SH-SY5Y (cell line): ENCODE data around the gene B3GAT3.

Source experiments
- GATA2 ChIP-seq: IDR thresholded peaks from 2 replicates; pipeline ENCODE4 v1.6.1; 2011; ENCODE audit warnings: mild to moderate bottlenecking, low read depth, low read length
- GATA3 ChIP-seq: IDR thresholded peaks from 2 replicates; pipeline ENCODE4 v1.6.1; 2011; ENCODE audit warnings: low read depth, mild to moderate bottlenecking, low read length, moderate library complexity

B3GAT3 gene

DNA sequence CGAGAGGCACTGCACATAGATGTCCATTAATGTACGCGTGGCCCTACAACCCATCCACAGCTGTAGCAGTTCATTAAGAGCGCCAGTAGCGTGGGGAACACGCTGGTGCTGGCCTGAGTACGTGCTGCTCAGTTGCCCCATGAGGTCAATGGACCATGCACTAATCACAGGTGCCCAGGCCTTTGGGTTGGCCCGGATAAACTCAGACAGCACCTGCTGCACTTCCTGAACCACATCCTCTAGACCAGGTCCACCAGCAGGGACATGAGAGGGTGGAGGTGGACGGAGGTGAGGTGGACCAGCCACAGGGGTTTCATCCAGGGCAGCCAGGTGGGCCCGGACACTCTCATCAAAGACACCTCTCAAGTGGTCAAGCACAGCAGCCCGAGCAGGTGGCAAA is 27.7 kb upstream of the B3GAT3 start:
- TF ChIP-seq GATA3 (no peak), GATA2 (no peak)

DNA sequence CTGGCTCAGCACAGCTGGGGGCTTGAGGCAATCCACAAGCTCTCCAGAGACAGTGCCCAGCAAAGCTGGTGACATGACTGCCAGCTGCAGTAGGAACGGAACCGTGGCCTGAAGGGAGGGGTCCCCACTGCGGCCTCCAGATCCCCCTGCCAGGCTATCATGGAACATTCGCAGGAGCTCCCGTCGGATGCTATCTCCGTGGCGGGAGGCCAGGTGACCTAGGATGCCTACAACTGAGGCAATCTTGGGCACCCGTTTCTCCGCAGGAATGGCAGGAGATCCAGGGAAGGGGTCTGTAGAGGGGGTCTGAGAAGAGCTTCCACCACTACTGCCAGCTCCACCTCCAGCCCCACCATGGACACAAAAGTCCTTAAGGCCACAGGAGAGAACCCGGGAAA is 27.2 kb upstream of the B3GAT3 start:
- no peak for TF ChIP-seq GATA3
- no peak for TF ChIP-seq GATA2

DNA sequence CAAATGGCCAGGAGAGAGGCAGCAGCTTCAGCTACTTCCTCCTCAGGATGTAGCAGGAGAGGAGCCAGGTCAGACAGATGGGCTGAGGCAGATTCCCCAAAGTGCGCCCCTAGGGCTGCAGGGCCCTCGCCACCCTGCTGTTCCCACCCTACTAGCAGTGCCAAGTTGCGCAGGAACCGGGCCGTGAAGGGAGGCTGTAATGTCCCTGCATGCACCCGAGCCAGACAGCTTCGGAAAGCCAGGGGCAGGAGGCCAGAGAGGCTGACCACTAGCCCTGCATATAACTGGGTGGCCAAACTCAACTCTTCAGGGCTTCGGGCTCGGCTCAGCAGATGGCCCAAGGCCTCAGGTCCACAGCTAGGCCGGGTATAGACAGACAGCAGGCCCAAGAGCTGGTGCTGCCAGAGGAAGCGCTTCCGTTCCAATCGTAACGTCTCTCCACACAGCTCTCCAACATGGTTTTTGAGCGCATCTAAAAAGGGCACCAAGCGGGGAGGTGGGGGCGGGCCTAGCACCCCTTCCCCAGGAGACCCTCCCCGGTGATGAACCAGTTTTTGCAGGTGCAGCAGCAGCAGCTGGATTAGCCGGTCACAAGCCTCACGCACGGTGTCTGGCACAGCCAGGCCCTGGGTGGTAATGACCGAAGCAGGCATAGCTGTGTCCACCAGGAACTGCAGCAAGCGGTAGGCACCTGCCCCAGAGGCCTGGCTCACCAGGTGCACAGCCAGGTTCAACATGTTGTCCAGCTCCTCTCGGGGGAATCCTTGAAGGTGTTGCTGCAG is 26.6 kb upstream of the B3GAT3 start:
- no peak for TF ChIP-seq GATA2

DNA sequence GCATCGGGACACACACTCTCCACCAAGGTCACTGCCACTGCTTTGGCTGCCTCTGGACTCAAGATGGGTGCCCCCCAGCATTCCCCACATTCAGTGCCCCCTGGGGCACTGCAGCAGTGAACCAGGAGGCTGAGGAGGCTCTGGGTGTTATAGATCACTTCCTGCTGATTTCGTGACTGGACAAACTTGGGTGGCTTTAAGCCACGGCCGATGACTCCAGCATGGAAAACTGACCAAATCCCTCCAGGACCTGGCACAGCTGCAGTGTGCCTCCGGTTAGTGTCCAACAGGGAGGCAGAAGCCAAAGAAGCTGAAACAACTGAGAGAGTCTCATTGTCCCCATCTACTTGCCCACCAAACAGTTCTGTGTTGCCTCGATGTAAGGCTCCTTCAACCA is 25.8 kb upstream of the B3GAT3 start:
- no peak for TF ChIP-seq GATA3
- no peak for TF ChIP-seq GATA2

DNA sequence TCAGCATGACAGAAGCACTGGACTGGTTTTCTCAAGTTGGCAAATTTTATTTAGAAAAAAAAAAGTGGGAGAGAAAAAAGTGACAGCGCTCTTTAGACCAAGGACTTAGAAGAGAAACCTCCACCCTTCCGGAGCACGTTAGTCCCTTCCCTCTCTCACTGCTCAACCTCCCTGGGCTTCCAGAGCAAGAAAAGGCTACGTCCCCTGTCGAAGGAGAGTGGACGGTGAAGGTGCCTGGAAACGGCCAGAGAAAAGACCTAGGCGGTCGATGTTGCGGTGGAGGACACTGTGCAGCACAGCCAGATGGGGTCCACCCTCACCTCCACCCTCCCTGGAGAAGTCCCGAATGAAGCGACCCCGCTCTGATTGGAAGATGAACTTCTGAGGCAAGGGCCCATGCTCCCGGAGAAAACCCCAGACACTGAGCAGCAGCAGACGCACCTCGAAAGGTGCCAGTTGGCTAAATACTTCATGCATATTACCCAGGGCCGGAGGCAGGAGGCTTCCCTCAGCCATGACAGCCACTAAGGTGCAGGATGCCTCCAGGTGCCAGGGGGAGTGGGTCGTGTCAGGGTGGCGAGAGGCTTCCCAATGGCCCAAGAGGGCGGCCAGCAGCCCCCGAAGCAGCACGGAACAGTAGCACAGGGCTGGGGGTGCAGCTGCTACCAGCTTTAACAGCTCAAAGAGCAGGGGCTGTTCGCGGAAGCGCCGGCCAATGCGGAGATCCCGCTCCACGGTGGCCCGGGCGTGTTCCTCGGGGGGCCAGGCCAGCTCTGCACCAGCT is 25.2 kb upstream of the B3GAT3 start:
- TF ChIP-seq GATA3, result no peak

DNA sequence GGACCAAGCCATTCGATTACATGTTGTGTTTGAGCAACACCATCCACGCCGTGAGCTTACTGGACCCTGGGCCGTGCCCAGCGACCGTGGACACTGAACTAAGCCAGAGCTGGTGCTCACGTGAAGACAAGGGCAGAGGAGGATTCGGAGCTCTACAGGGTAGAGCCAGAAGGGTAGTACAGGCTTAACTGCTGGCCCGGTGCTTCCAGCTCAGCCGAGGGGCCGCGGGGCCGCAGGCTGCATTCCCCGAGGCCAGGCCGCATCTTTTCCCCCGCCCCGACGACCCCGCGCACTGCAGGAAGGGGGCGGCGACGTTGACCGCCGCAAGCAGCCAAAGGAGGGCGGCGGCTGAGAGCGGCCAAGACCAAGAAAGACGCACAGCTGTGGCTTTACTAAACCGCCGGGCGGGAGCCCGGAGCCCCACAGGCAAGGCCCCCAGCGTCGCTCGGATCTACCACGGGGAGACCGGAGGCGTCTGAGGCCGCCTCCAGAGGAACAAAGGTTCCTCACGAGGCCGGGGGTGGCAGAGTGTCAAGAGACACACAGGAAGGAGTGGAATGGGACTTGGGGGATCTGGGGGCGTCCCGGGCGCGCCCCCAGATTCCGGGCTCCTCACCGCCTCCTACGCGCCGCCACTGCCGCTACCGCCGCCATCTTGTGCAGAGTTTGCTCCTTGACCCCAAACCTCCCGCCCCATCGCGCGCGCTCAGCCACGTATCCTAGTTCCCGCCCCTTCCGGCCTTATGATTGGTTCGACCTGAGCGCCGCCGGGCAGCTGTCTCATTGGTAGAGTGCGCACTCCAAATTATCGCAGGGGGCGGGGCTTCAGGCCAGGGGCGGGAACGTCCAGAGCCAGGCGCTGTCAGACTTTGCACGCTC is 24.4 kb upstream of the B3GAT3 start, which contains the start of gene GANAB:
Gene GANAB, minus strand, starts transcription at position 668 of the 879 bp plus-strand sequence. Its CDS starts 14 bp downstream, at position 654.
- TF ChIP-seq GATA2, result no peak
- TF ChIP-seq GATA3, result no peak

DNA sequence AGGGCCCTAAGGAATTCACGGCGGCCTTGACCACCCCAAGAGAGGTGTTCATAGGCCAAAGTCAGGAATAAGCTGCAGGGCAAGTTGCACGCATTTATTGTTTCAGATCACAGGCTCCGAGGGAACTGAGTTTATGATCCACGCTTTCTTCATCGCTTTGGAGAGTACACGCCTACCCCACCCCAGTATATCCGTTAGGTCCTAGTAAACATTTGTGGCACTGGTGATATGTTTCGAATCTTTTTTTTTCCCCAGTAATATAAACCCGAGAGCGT is 23.8 kb upstream of the B3GAT3 start:
- TF ChIP-seq GATA2 (no peak; the same call in 1 of the 2 replicates), GATA3 (no peak)

DNA sequence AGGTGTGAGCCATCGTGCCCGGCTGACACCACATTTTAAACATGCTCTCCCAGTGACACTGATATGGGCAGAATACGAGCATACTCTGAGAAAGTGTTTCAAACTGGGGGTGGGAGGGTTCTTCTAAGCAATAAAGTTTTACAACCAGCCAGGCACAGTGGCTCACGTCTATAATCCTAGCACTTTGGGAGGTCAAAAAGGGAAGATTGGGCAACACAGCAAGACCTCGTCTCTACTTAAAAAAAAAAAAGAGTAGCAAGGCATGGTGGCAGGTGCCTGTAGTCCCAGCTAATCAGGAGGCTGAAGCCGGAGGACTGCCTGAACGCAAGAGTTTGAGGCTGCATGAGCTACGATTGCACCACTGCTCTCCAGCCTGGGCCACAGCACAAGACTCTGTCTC is 22.4 kb upstream of the B3GAT3 start:
- no peak for TF ChIP-seq GATA2

DNA sequence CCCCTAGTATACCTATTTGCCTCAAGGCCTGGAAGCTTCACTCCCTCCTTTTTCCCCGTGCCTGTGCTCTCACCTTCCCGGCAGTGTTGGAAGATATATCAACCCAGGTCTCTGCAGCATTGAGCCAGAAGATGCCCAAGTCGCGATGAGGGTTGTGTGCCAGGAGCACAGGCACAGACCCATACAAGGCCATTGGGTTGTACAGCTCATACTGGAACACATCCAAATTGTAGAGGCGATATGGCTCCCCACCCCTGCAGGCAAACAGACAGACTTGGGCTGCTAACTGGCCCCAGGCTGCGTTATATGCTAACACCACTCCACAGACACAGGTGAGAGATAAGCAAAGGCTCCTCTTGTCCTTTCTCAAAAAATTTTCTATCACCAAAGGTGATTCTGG is 10.7 kb upstream of the B3GAT3 start:
- TF ChIP-seq GATA3, result no peak
- no peak for TF ChIP-seq GATA2

DNA sequence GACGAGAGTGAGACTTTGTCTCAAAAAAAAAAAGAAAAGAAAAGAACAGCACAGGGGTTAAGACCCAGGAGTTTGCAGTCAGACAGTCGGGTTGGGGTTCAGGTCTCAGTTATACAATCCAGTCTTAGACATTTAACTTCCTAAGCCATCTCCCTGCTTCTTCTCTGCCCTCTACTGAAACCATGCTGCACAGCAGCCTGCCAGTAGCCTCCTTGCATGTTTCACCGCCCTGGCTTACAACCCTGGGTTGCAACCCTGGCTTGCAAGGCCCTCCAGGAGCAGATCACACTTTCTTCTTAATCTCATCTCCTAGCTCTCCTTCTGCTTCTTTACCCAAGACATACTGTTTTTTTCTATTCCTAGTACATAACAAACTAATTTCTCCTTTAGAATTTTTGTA is 5.9 kb upstream of the B3GAT3 start:
- TF ChIP-seq GATA2, result no peak
- TF ChIP-seq GATA3, result no peak

DNA sequence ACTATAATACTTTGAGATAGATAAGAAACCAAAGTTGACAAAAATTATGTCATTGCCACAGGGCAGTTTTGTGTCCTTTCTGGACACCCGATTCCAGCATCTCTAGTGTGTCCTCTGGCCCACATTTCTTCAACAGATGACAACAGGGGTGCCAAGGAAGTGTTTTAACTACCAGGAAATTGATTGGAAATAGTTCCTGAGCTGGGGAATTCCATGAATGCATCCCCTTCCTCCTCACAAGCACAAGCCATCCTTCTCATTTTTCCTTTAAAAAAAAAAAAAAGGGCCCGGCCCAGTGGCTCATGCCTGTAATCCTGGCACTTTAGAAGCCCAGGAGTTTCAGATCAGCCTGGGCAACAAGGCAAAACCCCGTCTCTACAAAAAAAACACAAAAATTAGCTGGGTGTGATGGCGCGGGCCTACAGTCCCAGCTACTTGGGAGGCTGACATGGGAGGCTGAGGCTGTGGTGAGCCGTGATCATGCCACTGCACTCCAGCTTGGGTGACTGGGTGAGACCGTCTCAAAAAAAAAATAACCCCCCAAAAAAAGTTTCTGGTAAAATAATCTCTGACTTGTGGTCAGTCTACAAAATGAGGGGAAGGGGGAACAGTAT is 797 bp upstream of the B3GAT3 start:
- TF ChIP-seq GATA3, result no peak

DNA sequence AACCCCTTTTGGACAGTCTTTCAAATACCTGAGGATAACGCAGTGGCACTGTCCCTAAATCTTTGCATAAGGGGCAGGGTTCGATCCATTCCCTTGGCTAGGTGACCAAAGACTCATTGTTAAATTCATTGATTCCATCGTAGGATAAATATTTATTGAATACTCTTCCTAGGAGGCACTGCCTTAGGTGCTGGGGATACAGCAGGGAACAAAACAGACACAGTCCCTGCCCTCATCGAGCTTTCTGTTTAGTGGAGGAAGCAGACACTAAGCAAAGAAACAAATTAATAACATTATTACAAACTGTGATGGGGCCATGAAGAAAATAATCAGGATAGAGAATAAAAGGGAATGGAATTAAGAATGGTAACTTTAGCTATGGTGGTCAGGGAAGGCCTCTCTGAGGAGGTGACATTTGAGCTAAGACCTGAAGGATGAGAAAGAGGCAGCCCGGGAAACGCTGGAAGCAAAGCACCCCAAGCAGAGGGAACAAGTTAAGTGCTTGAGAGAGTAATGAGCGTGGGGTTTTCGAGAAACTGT is 689 bp downstream of the B3GAT3 start:
- TF ChIP-seq GATA3, result no peak
- no peak for TF ChIP-seq GATA2

DNA sequence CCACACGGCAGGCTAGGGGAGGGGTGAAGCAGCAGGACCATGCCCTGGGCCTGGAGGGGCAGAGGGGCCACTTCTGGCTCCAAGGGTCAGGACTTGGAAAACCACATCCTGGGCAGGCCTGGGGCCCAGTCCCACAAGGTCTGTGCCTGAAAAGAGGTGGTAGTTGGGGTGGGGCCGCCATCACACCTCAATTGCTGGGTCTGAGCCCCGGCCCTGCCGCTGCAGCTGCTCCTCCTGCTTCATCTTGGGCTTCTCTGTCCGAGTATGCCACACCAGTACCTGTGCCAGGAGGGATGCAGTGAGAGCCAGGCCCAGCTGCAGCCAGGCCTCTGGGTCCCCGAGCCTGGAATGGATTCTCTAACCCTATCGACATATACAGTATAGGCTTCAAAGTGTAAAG is 6.3 kb downstream of the B3GAT3 start:
- TF ChIP-seq GATA3 (no peak), GATA2 (no peak)

DNA sequence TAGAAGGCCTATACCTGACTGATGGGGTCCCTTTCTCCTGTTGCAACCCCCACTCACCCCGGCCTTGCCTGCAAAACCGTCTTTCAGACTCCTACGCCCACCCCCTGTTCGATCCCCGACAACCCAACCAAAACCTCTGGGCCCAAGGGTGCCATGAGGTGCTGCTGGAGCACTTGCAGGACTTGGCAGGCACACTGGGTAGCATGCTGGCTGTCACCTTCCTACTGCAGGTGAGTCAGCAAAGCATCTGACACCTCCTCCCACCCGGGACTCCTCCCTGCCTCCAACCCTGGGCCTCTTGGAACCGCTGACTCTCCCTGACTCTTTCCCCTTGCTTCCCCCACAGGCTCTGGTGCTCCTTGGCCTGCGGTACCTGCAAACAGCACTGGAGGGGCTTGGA is 7.5 kb downstream of the B3GAT3 start:
- no peak for TF ChIP-seq GATA2
- TF ChIP-seq GATA3, result no peak

DNA sequence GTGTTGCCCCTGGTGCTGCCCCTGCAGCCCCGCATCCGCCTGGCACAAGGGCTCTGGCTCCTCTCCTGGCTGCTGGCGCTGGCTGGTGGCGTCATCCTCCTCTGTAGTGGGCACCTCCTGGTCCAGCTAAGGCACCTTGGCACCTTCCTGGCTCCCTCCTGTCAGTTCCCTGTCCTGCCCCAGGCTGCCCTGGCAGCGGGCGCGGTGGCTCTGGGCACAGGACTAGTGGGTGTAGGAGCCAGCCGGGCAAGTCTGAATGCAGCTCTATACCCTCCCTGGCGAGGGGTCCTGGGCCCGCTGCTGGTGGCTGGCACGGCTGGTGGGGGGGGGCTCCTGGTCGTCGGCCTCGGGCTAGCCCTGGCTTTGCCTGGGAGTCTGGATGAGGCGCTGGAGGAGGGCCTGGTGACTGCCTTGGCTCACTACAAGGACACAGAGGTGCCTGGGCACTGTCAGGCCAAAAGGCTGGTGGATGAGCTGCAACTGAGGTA is 8.5 kb downstream of the B3GAT3 start:
- no peak for TF ChIP-seq GATA3
- TF ChIP-seq GATA2, result no peak
